Cardiac fibroblast (primary cell): ENCODE data around the gene ZNF416.

ENCODE experiments used
- DNase-seq, 2 donors: peaks; one replicate each; pipeline versions ENCODE4 v3.0.0 to v3.0.0-alpha.2; 2010; ENCODE audit warnings: low read depth in 2 of 2
- H3K4me3 ChIP-seq, 2 donors: replicated peaks in 1 of 2; 1 replicate in 1 of 2; 2 replicates in 1 of 2; pipeline ENCODE4 v1.5.1; 2011; ENCODE audit warnings: low read depth in 2 of 2, low read length in 2 of 2, mild to moderate bottlenecking in 2 of 2, moderate library complexity in 1 of 2
- TF ChIP-seq, protein P1 (sequence below): IDR thresholded peaks from one replicate; pipeline ENCODE4 v1.5.1; 2011; ENCODE audit warnings: low read depth, mild to moderate bottlenecking, low read length, inconsistent platforms

ZNF416 gene

DNA sequence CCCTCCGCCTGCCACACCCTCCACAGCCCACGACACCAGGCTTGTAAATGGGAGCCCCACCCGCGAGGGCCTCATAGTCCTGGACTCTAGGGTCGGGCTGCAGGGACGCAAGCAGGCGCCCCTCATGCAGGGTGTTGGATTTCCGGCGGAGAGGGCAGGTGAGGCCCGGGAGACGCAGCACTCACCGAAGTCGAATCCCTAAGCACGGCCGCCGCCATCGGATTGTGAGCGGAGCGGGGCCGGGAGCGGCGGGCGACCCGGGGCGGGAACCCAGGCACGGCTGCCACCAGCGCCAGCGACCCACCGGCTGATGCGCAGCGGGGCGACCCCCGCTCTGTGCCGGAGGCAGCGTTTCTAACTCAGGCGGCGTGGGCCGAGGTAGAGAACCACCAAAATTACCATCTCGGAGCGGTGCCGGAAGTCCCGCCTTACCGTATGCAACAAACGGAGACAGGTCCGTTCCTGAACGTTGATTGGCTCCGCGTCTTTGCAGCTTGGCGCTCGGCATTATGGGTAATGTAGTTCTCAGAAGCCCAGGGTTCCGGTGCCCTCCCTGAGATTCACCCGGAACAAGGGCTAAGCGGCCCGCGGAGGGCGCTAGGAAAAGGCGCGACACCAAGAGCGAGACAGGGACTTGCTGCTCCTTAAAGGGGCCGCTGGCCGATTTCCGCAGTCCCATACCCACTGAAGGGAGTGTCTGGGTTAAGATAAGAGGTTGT, at the start of gene ZNF416:
TSS of gene ZNF416 (minus strand) at position 425 of the 719 bp plus-strand sequence. CDS start at position 218, 207 bp downstream.
- DNase-seq: peak; percentile 99

DNA sequence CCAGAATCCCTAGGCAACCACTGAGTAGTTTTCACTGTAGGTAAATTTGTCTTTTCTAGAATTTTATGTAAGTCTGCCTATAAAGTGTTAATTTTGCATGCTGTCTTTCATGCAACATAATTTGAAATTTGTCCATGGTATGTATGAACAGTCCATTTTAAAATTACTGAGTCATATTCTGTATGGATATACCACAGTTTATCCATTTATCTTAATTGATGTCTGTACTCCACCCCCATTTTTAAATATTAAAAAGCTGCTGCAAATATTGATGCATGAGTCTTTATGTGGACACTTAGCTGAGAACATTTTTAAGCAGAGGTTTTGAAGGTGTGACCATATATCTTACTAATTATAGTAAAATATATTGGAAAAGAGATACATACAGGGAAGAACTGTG, 44.4 kb upstream of the ZNF416 start:
- TF ChIP-seq, protein P1, sequence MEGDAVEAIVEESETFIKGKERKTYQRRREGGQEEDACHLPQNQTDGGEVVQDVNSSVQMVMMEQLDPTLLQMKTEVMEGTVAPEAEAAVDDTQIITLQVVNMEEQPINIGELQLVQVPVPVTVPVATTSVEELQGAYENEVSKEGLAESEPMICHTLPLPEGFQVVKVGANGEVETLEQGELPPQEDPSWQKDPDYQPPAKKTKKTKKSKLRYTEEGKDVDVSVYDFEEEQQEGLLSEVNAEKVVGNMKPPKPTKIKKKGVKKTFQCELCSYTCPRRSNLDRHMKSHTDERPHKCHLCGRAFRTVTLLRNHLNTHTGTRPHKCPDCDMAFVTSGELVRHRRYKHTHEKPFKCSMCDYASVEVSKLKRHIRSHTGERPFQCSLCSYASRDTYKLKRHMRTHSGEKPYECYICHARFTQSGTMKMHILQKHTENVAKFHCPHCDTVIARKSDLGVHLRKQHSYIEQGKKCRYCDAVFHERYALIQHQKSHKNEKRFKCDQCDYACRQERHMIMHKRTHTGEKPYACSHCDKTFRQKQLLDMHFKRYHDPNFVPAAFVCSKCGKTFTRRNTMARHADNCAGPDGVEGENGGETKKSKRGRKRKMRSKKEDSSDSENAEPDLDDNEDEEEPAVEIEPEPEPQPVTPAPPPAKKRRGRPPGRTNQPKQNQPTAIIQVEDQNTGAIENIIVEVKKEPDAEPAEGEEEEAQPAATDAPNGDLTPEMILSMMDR: no peak
- DNase-seq: no peak
- no peak overlapping the region for H3K4me3 ChIP-seq

More for the DNA sequence above, at the start of gene ZNF416:
- H3K4me3 ChIP-seq: peak within 1 kb of the TSS; percentile 87 to 95
- TF ChIP-seq, protein P1: peak; percentile 7

DNA sequence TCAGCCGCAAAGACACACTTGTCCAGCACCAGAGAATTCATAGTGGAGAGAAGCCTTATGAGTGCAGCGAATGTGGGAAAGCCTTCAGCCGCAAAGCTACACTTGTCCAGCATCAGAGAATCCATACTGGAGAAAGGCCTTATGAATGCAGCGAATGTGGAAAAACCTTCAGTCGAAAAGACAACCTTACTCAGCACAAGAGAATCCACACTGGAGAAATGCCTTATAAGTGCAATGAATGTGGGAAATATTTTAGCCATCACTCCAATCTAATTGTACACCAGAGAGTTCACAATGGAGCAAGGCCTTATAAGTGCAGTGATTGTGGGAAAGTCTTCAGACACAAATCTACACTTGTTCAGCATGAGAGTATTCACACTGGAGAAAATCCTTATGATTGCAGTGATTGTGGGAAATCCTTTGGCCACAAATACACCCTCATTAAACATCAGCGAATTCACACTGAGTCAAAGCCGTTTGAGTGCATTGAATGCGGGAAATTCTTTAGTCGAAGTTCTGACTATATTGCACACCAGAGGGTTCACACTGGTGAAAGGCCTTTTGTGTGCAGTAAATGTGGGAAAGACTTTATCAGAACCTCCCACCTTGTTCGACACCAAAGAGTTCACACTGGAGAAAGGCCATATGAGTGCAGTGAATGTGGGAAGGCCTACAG, 42.1 kb upstream of the ZNF416 start:
- no peak overlapping the region for H3K4me3 ChIP-seq
- DNase-seq: peak; percentile 15 to 34
- TF ChIP-seq, protein P1: no peak

DNA sequence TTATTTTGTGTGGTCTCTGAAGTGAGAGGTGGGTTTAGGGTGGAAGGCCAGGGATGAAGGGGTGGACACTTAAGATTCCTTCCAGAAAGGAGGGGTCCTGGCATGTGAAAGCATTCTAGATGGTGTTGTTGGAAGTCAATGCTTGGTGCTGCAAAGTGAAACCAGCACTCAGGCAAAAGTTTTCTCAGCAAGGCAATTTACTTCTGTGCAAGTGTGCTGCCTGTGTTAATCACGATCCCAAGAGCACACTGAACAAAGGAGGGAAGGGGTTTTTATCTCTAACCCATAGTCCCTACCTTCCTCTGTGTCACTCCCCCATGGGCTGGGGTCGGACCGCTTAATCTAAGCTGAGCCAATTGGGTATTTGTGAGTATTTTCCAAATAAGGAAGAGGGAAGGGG, 36.6 kb upstream of the ZNF416 start:
- DNase-seq: peak in 1 of 2 donors; percentile 12
- H3K4me3 ChIP-seq: peak overlapping the region; percentile 92 to 98
- TF ChIP-seq, protein P1: no peak

DNA sequence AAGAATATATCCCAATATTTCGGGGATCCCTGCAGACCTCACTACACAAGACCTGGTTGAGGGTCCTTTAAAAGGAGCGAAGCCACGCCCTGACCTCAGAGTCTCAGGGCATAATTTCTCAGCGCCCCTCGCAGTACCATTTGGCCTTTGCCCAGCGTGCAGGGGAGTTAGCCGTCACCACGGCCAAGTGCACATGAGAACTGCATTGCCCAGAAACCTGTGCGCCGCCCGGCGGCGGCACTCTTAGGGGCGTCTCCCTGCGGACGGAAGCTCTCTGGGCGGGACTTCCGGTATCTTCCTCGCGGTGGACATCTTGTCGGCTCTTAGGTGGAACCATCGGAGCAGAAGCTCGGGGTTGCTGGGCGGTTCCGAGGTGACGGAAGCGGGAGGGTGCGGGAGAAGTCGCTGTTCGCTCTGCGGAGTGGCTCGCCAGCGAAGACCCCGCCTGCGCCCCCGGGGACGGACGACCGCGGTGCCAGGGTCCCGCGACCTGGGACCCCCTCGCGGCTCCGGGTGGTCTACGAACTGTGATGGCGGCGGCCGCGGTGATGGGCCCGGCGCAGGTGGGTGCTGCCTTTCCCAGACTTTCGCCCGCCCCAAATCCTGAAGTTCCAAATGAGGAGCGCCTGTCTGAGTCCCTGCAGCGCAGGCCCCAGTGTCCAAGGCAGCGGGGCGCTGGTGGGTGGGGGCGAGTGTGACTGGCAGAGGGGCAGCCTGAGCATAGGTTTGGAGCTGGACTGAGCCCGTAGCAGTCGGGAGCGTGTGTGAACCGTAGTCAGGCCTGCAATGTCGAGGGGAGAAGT, 35.4 kb upstream of the ZNF416 start, which contains the start of gene ZNF134:
TSS of gene ZNF134 (plus strand) at position 302 of the 803 bp plus-strand sequence. CDS start 5,227 bp downstream, outside the sequence.
- TF ChIP-seq, protein P1: peak; percentile 64
- peak; percentile 89 to 91 for DNase-seq
- H3K4me3 ChIP-seq: peak within 1 kb of the TSS; percentile 92 to 98

DNA sequence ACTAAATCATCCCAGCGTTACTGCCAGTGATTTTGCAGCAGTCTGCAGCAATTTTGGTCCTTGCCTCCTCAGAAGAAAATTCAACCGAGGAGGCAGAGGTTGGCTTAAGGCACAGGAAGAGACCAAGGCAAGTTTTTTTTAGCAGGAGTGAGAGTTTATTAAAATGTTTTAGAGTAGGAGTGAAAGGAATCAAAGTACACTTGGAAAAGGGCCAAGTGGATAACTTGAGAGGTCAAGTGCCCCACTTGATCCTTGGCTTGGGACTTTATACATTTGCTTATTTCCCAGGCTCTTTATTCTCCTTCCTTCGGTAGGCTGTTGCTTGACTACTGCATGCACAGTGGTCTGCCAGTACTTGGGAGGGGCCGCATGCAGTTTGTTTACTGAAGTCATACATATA, 32.4 kb upstream of the ZNF416 start:
- TF ChIP-seq, protein P1: no peak
- DNase-seq: no peak
- H3K4me3 ChIP-seq: no peak overlapping the region
